Prostate gland (tissue), 2 donors: ENCODE results near the gene AFAP1.

Experiments used
- POLR2A ChIP-seq: fragments of 450-650 bp; IDR thresholded peaks from one replicate; pipeline ENCODE4 v1.6.1; 2016; ENCODE audit warnings: antibody characterized with exemption, mild to moderate bottlenecking
- POLR2AphosphoS5 ChIP-seq: sonication (generic); formaldehyde crosslinking; IDR thresholded peaks from one replicate; pipeline ENCODE4 v1.6.1; 2017; ENCODE audit warnings: antibody characterized with exemption
- TF ChIP-seq, protein P1 (sequence below), 4 experiments: fragments of 200-600 bp in 2 of 4; fragments of 450-650 bp in 2 of 4; sonication (generic) in 2 of 4; IDR thresholded peaks; 1 replicate in 3 of 4; 2 replicates in 1 of 4; pipeline ENCODE4 v1.5.1; 2016 to 2019; ENCODE audit warnings: antibody characterized with exemption in 4 of 4, mild to moderate bottlenecking in 2 of 4, moderate library complexity in 2 of 4

DNA sequence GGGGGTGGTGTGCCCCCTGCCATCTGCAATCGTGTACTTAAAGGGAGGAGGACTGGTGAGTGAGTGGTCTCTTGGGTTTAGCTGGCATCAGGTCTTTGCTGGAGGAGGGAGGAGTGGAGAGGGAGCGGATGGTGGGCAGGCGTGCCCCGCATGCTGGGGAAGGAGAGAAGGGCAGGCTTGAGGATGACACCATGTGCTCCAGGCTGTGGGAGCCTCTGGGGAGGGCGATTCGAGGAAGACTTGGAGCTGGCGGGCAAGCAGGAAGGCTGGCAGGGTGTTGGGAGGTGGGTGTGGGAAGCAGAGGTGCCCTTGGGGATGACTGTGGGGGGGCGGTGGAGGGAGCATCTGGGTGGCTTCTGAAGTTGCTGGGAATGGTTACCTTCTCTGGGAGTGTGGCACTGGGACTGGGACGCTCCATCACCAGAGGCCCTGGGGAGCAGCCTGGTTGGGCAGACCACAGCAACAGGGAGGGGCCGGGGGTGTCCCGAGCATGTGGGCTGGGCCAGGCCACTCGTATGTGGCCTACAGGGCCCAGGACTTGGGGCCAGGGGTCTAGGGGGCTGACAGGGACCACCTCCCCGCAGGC, 30.8 kb upstream of the AFAP1 start:
- TF ChIP-seq, protein P1, sequence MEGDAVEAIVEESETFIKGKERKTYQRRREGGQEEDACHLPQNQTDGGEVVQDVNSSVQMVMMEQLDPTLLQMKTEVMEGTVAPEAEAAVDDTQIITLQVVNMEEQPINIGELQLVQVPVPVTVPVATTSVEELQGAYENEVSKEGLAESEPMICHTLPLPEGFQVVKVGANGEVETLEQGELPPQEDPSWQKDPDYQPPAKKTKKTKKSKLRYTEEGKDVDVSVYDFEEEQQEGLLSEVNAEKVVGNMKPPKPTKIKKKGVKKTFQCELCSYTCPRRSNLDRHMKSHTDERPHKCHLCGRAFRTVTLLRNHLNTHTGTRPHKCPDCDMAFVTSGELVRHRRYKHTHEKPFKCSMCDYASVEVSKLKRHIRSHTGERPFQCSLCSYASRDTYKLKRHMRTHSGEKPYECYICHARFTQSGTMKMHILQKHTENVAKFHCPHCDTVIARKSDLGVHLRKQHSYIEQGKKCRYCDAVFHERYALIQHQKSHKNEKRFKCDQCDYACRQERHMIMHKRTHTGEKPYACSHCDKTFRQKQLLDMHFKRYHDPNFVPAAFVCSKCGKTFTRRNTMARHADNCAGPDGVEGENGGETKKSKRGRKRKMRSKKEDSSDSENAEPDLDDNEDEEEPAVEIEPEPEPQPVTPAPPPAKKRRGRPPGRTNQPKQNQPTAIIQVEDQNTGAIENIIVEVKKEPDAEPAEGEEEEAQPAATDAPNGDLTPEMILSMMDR (IDR thresholded peaks at IDR 0.05): no peak
- no peak for TF ChIP-seq POLR2AphosphoS5
- no peak for TF ChIP-seq POLR2A
